HEK293T (cell line): ENCODE measurements around the gene PARVA.

Source experiments
- ELF4 ChIP-seq: fragments of 450-650 bp; IDR thresholded peaks from 2 replicates; pipeline ENCODE4 v1.6.1; 2017; ENCODE audit warnings: antibody characterized with exemption
- FOXK2 ChIP-seq: fragments of 450-650 bp; IDR thresholded peaks from 2 replicates; pipeline ENCODE4 v1.6.1; 2016; ENCODE audit warnings: mild to moderate bottlenecking
- HDGF ChIP-seq: fragments of 450-650 bp; IDR thresholded peaks from 2 replicates; pipeline ENCODE4 v1.6.1; 2017; ENCODE audit warnings: antibody characterized with exemption, borderline replicate concordance
- L3MBTL2 ChIP-seq: fragments of 450-650 bp; conservative IDR thresholded peaks from 2 replicates; pipeline ENCODE4 v1.6.1; 2016; ENCODE audit warnings: mild to moderate bottlenecking
- PKNOX1 ChIP-seq: fragments of 450-650 bp; IDR thresholded peaks from 2 replicates; pipeline ENCODE4 v1.6.1; 2016
- SP1 ChIP-seq: fragments of 450-650 bp; IDR thresholded peaks from 2 replicates; pipeline ENCODE4 v1.6.1; 2017

- TF ChIP-seq HDGF (no peak), PKNOX1 (no peak), ELF4 (no peak), FOXK2 (no peak), SP1 (no peak), L3MBTL2 (no peak)
These were observed 32.8 kb downstream of the PARVA start for GRCh38 chr11:12410006-12410728.
